ENCODE data around the gene TBL1X.

TBL1X gene

GRCh38 chrX:9786798-9787635 lies 322.2 kb downstream of the TBL1X start:
- DNase-seq: no peak
- TF ChIP-seq POLR2A (IDR thresholded peaks at IDR 0.05; ENCODE audit: low read length) (no peak), GATA1 (IDR thresholded peaks at IDR 0.05; ENCODE audit: low read depth, low read length) (no peak)

- DNase-seq: no peak
Measured at GRCh38 chrX:9788911-9789310, 324.1 kb downstream of the TBL1X start.

GRCh38 chrX:9789555-9789954 lies 324.7 kb downstream of the TBL1X start:
- DNase-seq: no peak
- TF ChIP-seq POLR2A (IDR thresholded peaks at IDR 0.05; ENCODE audit: low read length) (no peak), GATA1 (IDR thresholded peaks at IDR 0.05; ENCODE audit: low read depth, low read length) (no peak)

More at GRCh38 chrX:9788911-9789310, 324.1 kb downstream of the TBL1X start:
- no peak for TF ChIP-seq GATA1 (IDR thresholded peaks at IDR 0.05; ENCODE audit: low read depth, low read length)
- TF ChIP-seq POLR2A (IDR thresholded peaks at IDR 0.05; ENCODE audit: low read length): no peak
